Inferior parietal cortex (tissue), 1 donor: ENCODE measurements around the gene DHPS.

Experiments
- DNase-seq: peaks from one replicate; pipeline ENCODE4 v3.0.0-alpha.2; 2016; ENCODE audit errors: extremely low spot score

The DHPS gene

DNA sequence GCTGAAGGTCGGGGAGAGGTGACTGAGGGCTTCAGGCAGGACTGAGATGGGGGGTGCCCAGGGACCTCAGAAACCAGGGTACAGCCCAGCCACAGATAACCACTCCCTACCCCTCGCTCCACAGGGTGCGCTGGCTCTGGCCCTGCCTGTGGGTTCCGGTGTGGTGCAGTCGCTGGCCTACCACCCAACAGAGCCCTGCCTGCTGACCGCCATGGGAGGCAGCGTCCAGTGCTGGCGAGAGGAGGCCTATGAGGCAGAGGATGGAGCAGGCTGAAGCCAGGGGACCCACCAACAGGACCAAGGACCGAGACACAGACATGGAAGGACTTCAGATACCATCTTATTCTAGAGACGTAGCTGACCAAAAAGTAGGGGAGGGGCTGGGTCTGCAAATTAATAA, 6.3 kb downstream of the DHPS start:
- no peak for DNase-seq

GRCh38 chr19:12672744-12673143, 8.9 kb downstream of the DHPS start:
- no peak for DNase-seq

- no peak for DNase-seq
Observed at GRCh38 chr19:12670159-12670928, 11.3 kb downstream of the DHPS start.

DNA sequence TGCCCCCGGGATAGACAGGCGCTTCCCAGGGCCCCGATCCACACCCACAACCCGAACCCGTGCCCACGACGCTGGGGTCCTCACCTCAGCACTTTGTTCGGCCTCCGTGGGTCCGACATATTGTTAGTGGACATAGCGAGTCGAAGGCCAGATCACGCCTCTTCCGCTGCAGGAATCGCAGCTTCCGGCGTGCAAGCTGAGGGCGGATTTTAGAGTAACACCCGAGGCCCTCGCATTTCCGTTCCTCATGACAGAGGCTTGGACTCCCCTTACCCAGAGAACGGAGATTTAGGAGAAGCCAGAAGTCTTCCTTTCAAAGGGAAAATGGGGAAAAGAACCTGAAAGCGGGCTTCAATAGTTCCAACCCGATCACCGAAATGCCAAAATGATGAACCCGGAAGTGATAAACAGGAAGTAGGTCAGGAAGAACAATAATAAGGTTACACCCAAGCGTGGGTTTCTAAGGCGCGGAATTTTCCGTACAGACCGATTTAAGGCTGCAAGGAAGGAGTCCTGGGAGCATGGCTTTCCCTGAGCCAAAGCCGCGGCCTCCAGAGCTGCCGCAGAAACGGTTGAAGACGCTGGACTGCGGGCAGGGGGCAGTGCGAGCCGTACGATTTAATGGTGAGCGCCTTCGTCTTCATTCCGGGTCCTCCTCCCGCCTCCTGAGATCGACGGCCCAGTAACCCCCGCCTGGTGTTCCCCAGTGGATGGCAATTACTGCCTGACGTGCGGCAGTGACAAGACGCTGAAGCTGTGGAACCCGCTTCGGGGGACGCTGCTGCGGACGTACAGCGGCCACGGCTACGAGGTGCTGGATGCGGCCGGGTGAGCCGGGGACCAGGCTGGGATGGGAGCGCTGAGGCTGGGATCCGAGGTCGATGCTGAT, 12.2 kb downstream of the DHPS start:
- peak; percentile 93 for DNase-seq

- no peak for DNase-seq
Observed at GRCh38 chr19:12668932-12669269, 12.8 kb downstream of the DHPS start.

DNA sequence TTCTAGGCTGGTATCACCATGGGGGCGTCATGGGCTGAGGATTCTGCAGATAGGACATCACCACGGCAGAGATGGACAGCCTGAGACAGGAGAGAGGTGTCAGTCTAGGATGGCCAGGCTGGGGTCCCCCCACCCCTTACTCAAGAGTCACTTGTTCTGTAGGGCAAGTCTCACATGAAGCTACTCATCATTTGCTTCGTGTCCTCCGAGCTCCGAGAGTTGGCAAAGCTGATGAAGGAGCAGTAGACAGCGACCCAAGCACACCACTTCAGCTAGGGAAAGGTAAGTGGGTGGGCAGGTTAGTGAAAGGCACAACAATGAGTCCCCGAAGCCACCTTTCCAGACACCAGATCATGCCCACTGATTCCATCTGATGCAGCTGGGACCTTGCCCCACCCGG, 13.3 kb downstream of the DHPS start:
- no peak for DNase-seq

GRCh38 chr19:12667731-12668302, 13.9 kb downstream of the DHPS start:
- no peak for DNase-seq

GRCh38 chr19:12666265-12667048, 15.2 kb downstream of the DHPS start, which contains the start of the genes MAN2B1 and WDR83:
Gene MAN2B1, minus strand, starts transcription at chr19:12666742. Its CDS starts 41 bp downstream, at chr19:12666701.
Gene WDR83, plus strand, starts transcription at chr19:12666807. Its CDS starts 2,984 bp downstream, at chr19:12669791.
- peak; percentile 78 for DNase-seq

GRCh38 chr19:12665671-12666264, 15.9 kb downstream of the DHPS start:
- no peak for DNase-seq

- no peak for DNase-seq
Observed at GRCh38 chr19:12665281-12665573, 16.5 kb downstream of the DHPS start.

- no peak for DNase-seq
Observed at GRCh38 chr19:12664406-12665280, 17.0 kb downstream of the DHPS start.

DNA sequence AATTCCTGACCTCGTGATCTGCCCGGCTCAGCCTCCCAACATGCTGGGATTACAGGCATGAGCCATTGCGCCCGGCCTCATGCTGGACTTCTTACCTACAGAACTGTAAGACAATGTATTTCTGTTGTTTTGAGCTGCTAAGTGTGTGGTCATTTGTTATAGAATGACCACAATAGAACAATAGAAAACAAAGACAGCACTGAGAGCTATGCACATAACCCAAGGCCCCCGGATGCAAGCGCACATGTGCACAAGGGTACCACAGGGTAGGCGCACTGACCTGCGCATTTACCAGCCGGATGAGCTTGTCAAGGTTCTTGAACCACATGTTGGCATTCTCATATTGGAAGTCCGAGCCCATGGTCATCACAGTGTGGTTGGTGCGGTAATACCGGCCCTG, 20.7 kb downstream of the DHPS start:
- DNase-seq, result peak; percentile 22

DNA sequence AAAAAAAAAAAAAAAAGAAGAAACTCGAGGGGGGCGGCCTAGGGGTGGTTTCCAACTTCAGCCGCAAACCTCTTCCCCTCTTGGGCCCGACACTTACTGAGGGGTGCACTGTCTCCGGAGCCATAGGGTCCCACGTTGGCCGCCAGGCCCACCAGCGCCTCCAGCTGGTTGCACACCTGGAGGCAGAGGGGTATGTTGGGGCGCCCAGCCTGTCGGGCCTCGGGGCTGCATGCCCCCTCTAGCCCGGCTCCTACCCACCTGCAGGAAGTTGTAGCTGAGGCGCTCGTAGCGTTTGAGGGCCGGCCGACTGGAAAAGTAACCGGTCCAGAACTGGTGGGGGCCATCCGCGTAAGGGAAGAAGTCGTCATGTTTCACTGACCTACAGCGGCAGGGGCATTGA, 23.7 kb downstream of the DHPS start:
- no peak for DNase-seq

DNA sequence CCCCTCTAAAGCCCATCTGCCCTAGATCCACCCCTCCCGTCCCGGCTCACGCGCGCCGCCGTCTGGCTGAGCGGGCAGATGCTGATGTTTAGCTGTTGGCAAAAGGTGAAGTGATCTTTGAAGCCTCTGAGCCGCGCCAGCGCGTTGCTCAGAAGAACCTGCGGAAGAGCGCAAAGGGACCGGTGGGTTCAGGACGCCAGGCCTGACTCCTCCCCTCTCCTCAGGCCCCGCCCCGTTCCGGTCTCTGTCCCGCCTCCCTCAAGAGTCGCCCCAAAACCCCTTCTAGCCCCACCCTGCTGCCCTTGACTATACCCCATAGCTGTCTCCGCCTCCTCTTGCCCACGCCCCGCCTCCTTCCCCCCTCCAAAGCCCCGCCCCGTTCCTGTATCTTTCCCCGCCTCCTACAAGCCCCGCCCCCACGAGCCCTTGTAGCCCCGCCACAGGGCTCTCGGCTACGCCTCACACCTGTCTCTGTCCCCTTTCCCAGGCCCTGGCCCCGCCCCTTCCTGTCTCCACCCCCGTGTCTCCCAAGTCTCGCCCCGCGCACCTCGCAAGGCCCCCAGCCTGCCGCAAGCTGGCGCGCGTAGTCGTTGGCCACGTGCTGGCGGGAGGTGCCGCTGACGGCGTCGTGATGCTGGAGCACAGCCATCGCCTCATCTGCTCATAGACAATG, 24.6 kb downstream of the DHPS start:
- DNase-seq, result no peak

DNA sequence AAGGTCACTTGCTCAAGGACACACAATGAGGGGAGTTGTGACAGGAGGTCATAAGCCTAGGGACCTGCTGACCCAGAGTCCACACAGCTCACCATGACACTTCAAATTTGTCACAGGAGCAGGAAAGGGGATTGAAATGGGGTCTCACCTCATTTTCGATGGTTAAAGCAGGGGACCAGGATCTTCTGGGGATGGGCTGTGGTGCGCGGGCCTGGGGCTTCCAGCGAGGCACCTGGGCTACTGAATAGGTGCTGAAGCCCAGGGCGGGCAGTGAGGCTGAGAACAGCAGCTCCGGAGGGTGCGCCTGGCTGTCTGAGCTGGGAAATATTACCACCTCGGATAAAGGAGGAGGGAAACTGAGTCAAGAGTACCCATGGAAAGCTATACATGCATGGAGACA, 26.1 kb downstream of the DHPS start:
- no peak for DNase-seq

DNA sequence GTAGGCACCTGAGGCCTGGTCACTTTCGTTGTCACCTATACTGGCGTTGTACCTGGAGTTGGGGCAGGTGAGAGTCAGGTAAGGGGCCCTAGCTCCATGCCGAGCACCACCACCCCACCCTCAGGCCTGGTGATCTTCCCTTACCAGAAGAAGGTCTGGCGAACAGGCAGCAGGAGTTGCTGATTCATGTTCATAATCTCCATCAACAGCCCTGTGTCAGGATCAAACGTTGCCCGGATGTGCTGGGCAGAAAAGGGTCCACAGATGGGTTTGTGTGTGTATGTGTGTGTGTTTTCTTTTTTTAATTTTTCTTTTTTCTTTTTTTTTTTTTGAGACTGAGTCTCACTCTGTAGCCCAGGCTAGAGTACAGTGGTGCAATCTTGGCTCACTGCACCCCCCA, 29.5 kb downstream of the DHPS start:
- no peak for DNase-seq

DNA sequence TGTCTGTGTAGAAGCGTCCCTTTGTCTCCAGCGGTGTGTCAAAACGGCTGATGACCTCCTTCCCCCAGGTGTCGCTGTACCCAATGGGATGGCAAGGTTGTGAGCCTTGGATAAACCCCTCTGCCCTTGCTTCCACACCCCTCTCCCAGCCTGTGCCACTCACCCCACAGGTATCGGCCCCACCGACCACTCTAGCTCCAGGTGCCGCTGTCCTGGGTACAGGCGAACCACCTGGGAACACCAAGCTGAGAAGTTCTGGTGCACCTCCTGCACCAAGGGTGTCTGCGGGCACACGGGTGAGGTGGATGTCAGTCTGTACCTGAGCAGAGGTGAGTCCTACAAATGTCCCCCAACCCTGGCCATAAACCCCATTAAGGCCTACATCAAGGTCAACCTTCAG, 31.7 kb downstream of the DHPS start:
- no peak for DNase-seq

DNA sequence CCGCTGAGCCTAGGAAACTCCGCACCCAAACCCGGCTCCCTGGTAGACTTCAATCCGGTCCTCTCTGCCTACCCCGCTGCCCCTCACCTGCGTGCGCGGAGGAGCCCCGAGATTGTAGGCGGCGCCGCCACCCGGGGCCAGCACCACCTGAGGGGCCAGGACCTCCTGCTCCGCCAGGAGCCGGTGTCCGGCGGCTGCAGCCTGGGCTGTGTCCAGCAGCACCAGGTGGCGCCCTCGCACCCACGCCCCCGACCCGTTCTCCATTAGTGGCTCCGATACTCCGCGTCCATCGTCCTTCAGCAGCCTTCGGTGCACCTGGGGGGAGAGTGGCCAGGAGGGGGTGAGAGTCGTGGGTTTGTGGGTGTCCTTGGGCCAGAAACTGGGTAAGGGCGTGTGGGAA, 33.6 kb downstream of the DHPS start:
- DNase-seq, result no peak

DNA sequence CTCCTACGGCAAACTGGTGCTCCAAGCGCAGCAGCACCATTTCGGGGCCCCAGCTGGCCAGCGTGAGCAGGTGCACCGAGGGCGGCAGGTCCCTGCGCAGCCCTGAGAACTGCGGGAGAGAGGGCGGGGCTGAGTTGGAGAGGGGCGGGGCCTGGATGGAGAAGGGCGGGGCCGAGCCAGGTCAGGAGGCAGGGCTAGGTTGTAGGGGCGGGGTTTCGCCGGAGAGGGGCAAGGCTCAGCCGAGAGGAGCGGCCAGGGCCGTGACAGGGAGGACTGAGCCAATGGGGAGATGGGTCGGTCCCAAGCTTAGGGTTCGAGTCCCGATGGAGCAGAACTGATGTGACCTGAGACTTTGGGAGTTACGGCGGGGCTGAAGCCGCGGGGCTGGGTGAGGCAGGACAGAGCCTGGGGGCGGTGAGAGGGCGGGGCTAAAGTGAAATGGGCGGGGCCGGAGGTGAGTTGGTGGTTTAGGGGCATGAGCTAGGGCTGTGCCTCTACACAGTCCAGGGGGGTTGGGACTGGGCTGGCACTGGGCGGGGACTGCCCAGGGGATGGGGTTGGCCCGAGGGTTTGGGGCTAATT, 34.1 kb downstream of the DHPS start:
- DNase-seq, result no peak

GRCh38 chr19:12647047-12647446, 34.6 kb downstream of the DHPS start:
- DNase-seq, result no peak
